Keratinocyte (primary cell): Measurements from ENCODE around the gene FARP1. TPM values are rescaled to one million over a fixed set of nuclear protein-coding genes. Genes with fewer than 3 reads are reported as not detected.

Experiments used
- DNase-seq: peaks from one replicate; pipeline ENCODE4 v3.0.0-alpha.2; 2011; ENCODE audit warnings: low read depth, missing footprints, low spot score
- FAIRE-seq: peaks from 2 replicates; lab custom pipeline; 2011; peaks lifted over from hg19 to GRCh38; lab: Jason Lieb, UNC
- H2AFZ ChIP-seq: 2 replicates; pipeline ENCODE4 v1.6.0; 2012; ENCODE audit warnings: low read length, control low read depth, inconsistent platforms; ENCODE audit not compliant: control insufficient read depth
- H3K27ac ChIP-seq: 2 replicates; pipeline ENCODE4 v1.5.1; 2011; ENCODE audit warnings: low read length; ENCODE audit not compliant: control insufficient read depth, insufficient read depth
- H3K27me3 ChIP-seq: 3 replicates; pipeline ENCODE4 v1.6.0; 2011; ENCODE audit warnings: low read length; ENCODE audit not compliant: control insufficient read depth, insufficient read depth; ENCODE audit errors: extremely low read depth
- H3K36me3 ChIP-seq, 2 experiments: 2 replicates in 1 of 2; 3 replicates in 1 of 2; pipeline ENCODE4 v1.5.1; 2011; ENCODE audit warnings: low read length in 2 of 2, mild to moderate bottlenecking in 1 of 2; ENCODE audit not compliant: control insufficient read depth in 2 of 2, insufficient read depth in 2 of 2; ENCODE audit errors: extremely low read depth in 1 of 2
- H3K4me1 ChIP-seq: 3 replicates; pipeline ENCODE4 v1.5.1; 2011; ENCODE audit warnings: low read length; ENCODE audit not compliant: control insufficient read depth, insufficient read depth; ENCODE audit errors: extremely low read depth
- H3K4me2 ChIP-seq: 3 replicates; pipeline ENCODE4 v1.6.0; 2011; ENCODE audit warnings: low read depth, low read length; ENCODE audit not compliant: control insufficient read depth, insufficient read depth; ENCODE audit errors: extremely low read depth
- H3K4me3 ChIP-seq, 3 experiments: fragments of 200-600 bp in 1 of 3; sonication (generic) in 1 of 3; 2 replicates in 2 of 3; 3 replicates in 1 of 3; pipeline ENCODE4 v1.5.1; 2011 to 2016; ENCODE audit warnings: low read length in 3 of 3, mild to moderate bottlenecking in 3 of 3, control low read depth in 2 of 3, inconsistent platforms in 1 of 3, low read depth in 1 of 3, mixed read lengths in 1 of 3, mixed run types in 1 of 3, moderate library complexity in 1 of 3; ENCODE audit not compliant: control insufficient read depth in 2 of 3, insufficient read depth in 2 of 3; ENCODE audit errors: extremely low read depth in 1 of 3
- H3K79me2 ChIP-seq: 2 replicates; pipeline ENCODE4 v1.6.0; 2012; ENCODE audit warnings: low read length; ENCODE audit not compliant: control insufficient read depth, insufficient read depth
- H3K9ac ChIP-seq: 3 replicates; pipeline ENCODE4 v1.6.0; 2011; ENCODE audit warnings: low read length; ENCODE audit not compliant: control insufficient read depth, insufficient read depth; ENCODE audit errors: extremely low read depth
- H3K9me1 ChIP-seq: 3 replicates; pipeline ENCODE4 v1.6.0; 2011; ENCODE audit warnings: low read length; ENCODE audit not compliant: control insufficient read depth, insufficient read depth; ENCODE audit errors: extremely low read depth
- H3K9me3 ChIP-seq: 2 replicates; pipeline ENCODE4 v1.5.1; 2012; ENCODE audit warnings: low read depth, low read length; ENCODE audit not compliant: control insufficient read depth
- H4K20me1 ChIP-seq: 3 replicates; pipeline ENCODE4 v1.6.0; 2011; ENCODE audit warnings: low read length; ENCODE audit not compliant: control insufficient read depth, insufficient read depth; ENCODE audit errors: extremely low read depth
- CTCF ChIP-seq, 3 experiments: IDR thresholded peaks in 1 of 3; conservative IDR thresholded peaks in 1 of 3; optimal IDR thresholded peaks in 1 of 3; 2 replicates in 2 of 3; 3 replicates in 1 of 3; pipeline versions ENCODE3 to v1.5.1; 2011; ENCODE audit warnings: low read length in 3 of 3, mild to moderate bottlenecking in 3 of 3, moderate library complexity in 2 of 3, control low read depth in 1 of 3, inconsistent platforms in 1 of 3; ENCODE audit not compliant: insufficient read depth in 2 of 3; ENCODE audit errors: extremely low read depth in 1 of 3
- EZH2 ChIP-seq: IDR thresholded peaks from one replicate; pipeline ENCODE4 v1.6.1; 2012; ENCODE audit warnings: inconsistent platforms, mild to moderate bottlenecking, low read length, moderate library complexity
- dilution Hi-C: fragments of 300-500 bp; cut with MboI; formaldehyde crosslinking; loops from one replicate; pipeline ENCODE4 v1.7.0; 2020; ENCODE audit warnings: low sequenced_read_pairs; ENCODE audit not compliant: extremely low pct_ligation_motif_present
- polyA plus RNA-seq, 5 experiments: library from polyadenylated mRNA; depleted of rRNA in 3 of 5; stranded (reverse) in 3 of 5; stranded (forward) in 1 of 5; unstranded in 1 of 5; fragments of >200 nt; gene quantifications; 1 replicate in 1 of 5; 2 replicates in 3 of 5; 3 replicates in 1 of 5; pipeline versions ENCODE4 v1.2.1 to v1.2.3, GENCODE V29; 2011 to 2012; ENCODE audit warnings: missing spikeins in 2 of 5, low read depth in 1 of 5, low replicate concordance in 1 of 5

The FARP1 gene
- polyA plus RNA-seq, 1 donor (not counting 4 experiments of a cell fraction or from before 2014, with no cell fraction given) = 10.3 TPM

- no peaks in the 10 kb centered on the region for H3K9me1 ChIP-seq
- FAIRE-seq = no peak
- no peaks in the 10 kb centered on the region for H3K79me2 ChIP-seq
- no peaks in the 10 kb centered on the region for H3K9me3 ChIP-seq
- dilution Hi-C loops = no loop called here
- H3K27ac ChIP-seq = no peak overlapping the region
- no peak for DNase-seq
- no peak overlapping the region for H3K4me2 ChIP-seq
- H3K9ac ChIP-seq = no peak overlapping the region
- H3K36me3 ChIP-seq = no peaks in the 10 kb centered on the region
- H3K27me3 ChIP-seq = no peaks in the 10 kb centered on the region
- no peak for TF ChIP-seq CTCF (optimal IDR thresholded peaks at IDR 0.05 in 1 of 3, IDR thresholded peaks at IDR 0.05 in 1 of 3, conservative IDR thresholded peaks at IDR 0.05 in 1 of 3; ENCODE audit: extremely low read depth in 1 of 3, insufficient read depth in 2 of 3, low read length in 3 of 3)
- no peak for TF ChIP-seq EZH2
- no peak overlapping the region for H2AFZ ChIP-seq
- no peaks in the 10 kb centered on the region for H3K4me1 ChIP-seq
- H3K4me3 ChIP-seq = no peak overlapping the region
- no peaks in the 10 kb centered on the region for H4K20me1 ChIP-seq
Measured at GRCh38 chr13:98243929-98244272, 101.0 kb downstream of the FARP1 start.

GRCh38 chr13:98246538-98247172 is 103.8 kb downstream of the FARP1 start:
- dilution Hi-C loops = no loop called here
- Histone ChIP-seq H3K4me1 (no peaks in the 10 kb centered on the region), H2AFZ (no peak overlapping the region), H3K4me2 (no peak overlapping the region), H3K79me2 (no peaks in the 10 kb centered on the region), H3K9ac (no peak overlapping the region), H4K20me1 (no peaks in the 10 kb centered on the region), H3K4me3 (no peak overlapping the region), H3K36me3 (no peaks in the 10 kb centered on the region), H3K9me3 (no peaks in the 10 kb centered on the region), H3K27ac (no peak overlapping the region), H3K9me1 (no peaks in the 10 kb centered on the region), H3K27me3 (no peaks in the 10 kb centered on the region)
- DNase-seq = no peak
- FAIRE-seq = no peak
- TF ChIP-seq EZH2 = no peak
- no peak for TF ChIP-seq CTCF (optimal IDR thresholded peaks at IDR 0.05 in 1 of 3, IDR thresholded peaks at IDR 0.05 in 1 of 3, conservative IDR thresholded peaks at IDR 0.05 in 1 of 3; ENCODE audit: extremely low read depth in 1 of 3, insufficient read depth in 2 of 3, low read length in 3 of 3)
